HepG2 (cell line): ENCODE measurements around the gene DLAT. TPM values are rescaled to one million over a fixed set of nuclear protein-coding genes. Genes with fewer than 3 reads are reported as not detected.
"Not testable (repeated sequence)": the region's sequence is repeated elsewhere in the genome, so short reads cannot be mapped to it uniquely, and the experiment has no call there.

Experiments used
- ATAC-seq: fragments of 200-7000 bp; cut with Tn5 transposase; 3 replicates; pipeline ENCODE4 v1.9.1; 2020; ENCODE audit warnings: mild to moderate bottlenecking, moderate library complexity
- BruUV-seq: library from RNA; stranded (reverse); fragments of 400-500 nt; replicated peaks from 2 replicates; lab custom pipeline; 2021; lab: Mats Ljungman, UMichigan
- CTCF ChIA-PET: fragments of 300-600 bp; formaldehyde crosslinking; extraction: SDS; loops from one replicate; lab custom pipeline; 2021; ENCODE audit warnings: low total read pairs, inconsistent platforms, low intra/inter-chr PET ratio; lab: Yijun Ruan, JAX
- POLR2A ChIA-PET: fragments of 350-600 bp; sonication (Branson Sonifier 250); formaldehyde crosslinking; loops from one replicate; lab custom pipeline; 2020; ENCODE audit warnings: antibody characterized with exemption, inconsistent platforms; lab: Yijun Ruan, JAX
- DNase-seq: peaks from one replicate; pipeline ENCODE4 v3.0.0-alpha.2; 2015; ENCODE audit warnings: low spot score
- FAIRE-seq: peaks from 3 replicates; lab custom pipeline; 2011; peaks lifted over from hg19 to GRCh38; lab: Jason Lieb, UNC
- H2AFZ ChIP-seq: one replicate; pipeline ENCODE4 v1.6.1; 2011; ENCODE audit warnings: low read length, inconsistent platforms
- H3K27ac ChIP-seq: fragments of 300-600 bp; 3 replicates; pipeline ENCODE4 v1.8.0; 2011; ENCODE audit warnings: mixed run types, mild to moderate bottlenecking, mixed read lengths, low read length, inconsistent platforms; ENCODE audit not compliant: insufficient read depth; ENCODE audit errors: extremely low read length
- H3K27me3 ChIP-seq, 2 experiments: fragments of 200-600 bp in 1 of 2; 2 replicates in 1 of 2; 3 replicates in 1 of 2; pipeline versions ENCODE4 v1.6.0 to v1.8.0; 2011; ENCODE audit warnings: low read length in 2 of 2, mild to moderate bottlenecking in 2 of 2, moderate library complexity in 2 of 2, inconsistent platforms in 1 of 2; ENCODE audit not compliant: insufficient read depth in 2 of 2, control insufficient read depth in 1 of 2
- H3K36me3 ChIP-seq, 2 experiments: fragments of 200-600 bp in 1 of 2; replicated peaks in 1 of 2; 2 replicates in 1 of 2; 3 replicates in 1 of 2; pipeline versions ENCODE4 v1.5.1 to v1.8.0; 2011; ENCODE audit warnings: low read length in 2 of 2, inconsistent platforms in 1 of 2; ENCODE audit not compliant: insufficient read depth in 2 of 2, control insufficient read depth in 1 of 2
- H3K4me1 ChIP-seq: 2 replicates; pipeline ENCODE4 v1.5.1; 2012; ENCODE audit warnings: low read length, inconsistent platforms; ENCODE audit not compliant: insufficient read depth
- H3K4me2 ChIP-seq: 2 replicates; pipeline ENCODE4 v1.6.0; 2011; ENCODE audit warnings: low read depth, low read length, inconsistent platforms
- H3K4me3 ChIP-seq, 3 experiments: fragments of 200-600 bp in 1 of 3; sonication (generic), shearing (Covaris generic) in 1 of 3; replicated peaks in 1 of 3; 2 replicates each; pipeline ENCODE4 v1.5.1; 2011 to 2016; ENCODE audit warnings: low read length in 3 of 3, inconsistent platforms in 2 of 3, low read depth in 2 of 3, mild to moderate bottlenecking in 2 of 3, control low read depth in 1 of 3, mixed read lengths in 1 of 3; ENCODE audit not compliant: insufficient read depth in 1 of 3
- H3K79me2 ChIP-seq: one replicate; pipeline ENCODE4 v1.6.1; 2011; ENCODE audit warnings: low read length, inconsistent platforms; ENCODE audit not compliant: insufficient read depth
- H3K9ac ChIP-seq: 2 replicates; pipeline ENCODE4 v1.6.0; 2011; ENCODE audit warnings: mild to moderate bottlenecking, low read depth, low read length, inconsistent platforms; ENCODE audit not compliant: insufficient read depth
- H3K9me3 ChIP-seq: 2 replicates; pipeline ENCODE4 v1.5.1; 2012; ENCODE audit warnings: mild to moderate bottlenecking, low read length
- H4K20me1 ChIP-seq: 2 replicates; pipeline ENCODE4 v1.6.0; 2011; ENCODE audit warnings: inconsistent platforms, mild to moderate bottlenecking, low read length, moderate library complexity; ENCODE audit not compliant: insufficient read depth
- ATF1 ChIP-seq: IDR thresholded peaks from 2 replicates; pipeline ENCODE4 v1.6.1; 2016; ENCODE audit warnings: mild to moderate bottlenecking, control low read depth
- ATF2 ChIP-seq: sonication (generic); formaldehyde crosslinking; IDR thresholded peaks from 2 replicates; pipeline ENCODE4 v1.4.0; 2020; ENCODE audit warnings: missing genetic modification reagents
- SIX1 ChIP-seq: sonication (generic); formaldehyde crosslinking; IDR thresholded peaks from 2 replicates; pipeline ENCODE4 v1.4.0; 2020; ENCODE audit warnings: missing genetic modification reagents, borderline replicate concordance
- SMC3 ChIP-seq: IDR thresholded peaks from 2 replicates; pipeline ENCODE4 v1.6.1; 2011; ENCODE audit warnings: low read length, improper control_type of control experiment
- STAG1 ChIP-seq: sonication (generic); formaldehyde crosslinking; IDR thresholded peaks from 2 replicates; pipeline ENCODE4 v1.4.0; 2020; ENCODE audit warnings: missing genetic modification reagents
- ZNF235 ChIP-seq: sonication (generic); formaldehyde crosslinking; IDR thresholded peaks from 2 replicates; pipeline ENCODE4 v1.8.1; 2023; ENCODE audit warnings: mild to moderate bottlenecking, missing genetic modification reagents, borderline replicate concordance
- ZNF556 ChIP-seq: sonication (generic); formaldehyde crosslinking; IDR thresholded peaks from 2 replicates; pipeline ENCODE4 v1.4.0; 2020; ENCODE audit warnings: mild to moderate bottlenecking, missing genetic modification reagents, borderline replicate concordance
- ZNF652 ChIP-seq: IDR thresholded peaks from 2 replicates; pipeline ENCODE4 v1.6.1; 2016; ENCODE audit warnings: low read depth, borderline replicate concordance
- ZNF7 ChIP-seq: IDR thresholded peaks from 2 replicates; pipeline ENCODE4 v1.6.1; 2016; ENCODE audit warnings: missing biosample characterization, missing genetic modification reagents
- ZSCAN31 ChIP-seq: sonication (generic); formaldehyde crosslinking; IDR thresholded peaks from 2 replicates; pipeline ENCODE4 v1.5.0; 2020; ENCODE audit warnings: low read depth, mild to moderate bottlenecking, missing genetic modification reagents
- WGBS: methylation state at CpG from one replicate; pipeline ENCODE4 v1.1.6; 2017; ENCODE audit warnings: low lambda C conversion rate; 5-methylcytosine and 5-hydroxymethylcytosine counted together
- in situ Hi-C: cut with HindIII; loops from 2 replicates; pipeline ENCODE4 v1.10.0; 2017; ENCODE audit warnings: low pct_unique_long_range_greater_than_20kb; ENCODE audit not compliant: extremely low pct_ligation_motif_present
- intact Hi-C: fragments of 100-400 bp; cut with micrococcal nuclease; formaldehyde crosslinking; loops from one replicate; pipeline ENCODE4 v1.10.0; 2022; ENCODE audit not compliant: unreplicated experiment
- polyA plus RNA-seq, 8 experiments: library from polyadenylated mRNA; depleted of rRNA in 3 of 8; stranded (reverse) in 7 of 8; unstranded in 1 of 8; fragments of >200 nt; fragmentation: Illumina TruSeq in 4 of 8; extraction: Trizol in 4 of 8; gene quantifications; 2 replicates each; pipeline versions ENCODE4 v1.2.1 to v1.2.3, GENCODE V29; 2011 to 2016; ENCODE audit warnings: low read depth in 4 of 8, missing spikeins in 1 of 8, mixed read lengths in 1 of 8; ENCODE audit not compliant: insufficient read depth in 1 of 8
- total RNA-seq, 5 experiments: library from RNA; depleted of rRNA; stranded (reverse); fragments of >200 nt; fragmentation: Illumina TruSeq; extraction: Trizol; gene quantifications; 2 replicates each; pipeline ENCODE4 v1.2.3, GENCODE V29; 2016; ENCODE audit warnings: low read depth in 1 of 5
- TF ChIP-seq, protein P1 (sequence below): sonication (generic); formaldehyde crosslinking; IDR thresholded peaks from 2 replicates; pipeline ENCODE4 v1.5.0; 2020; ENCODE audit warnings: mild to moderate bottlenecking, missing genetic modification reagents, moderate library complexity
- TF ChIP-seq, protein P2 (sequence below): sonication (generic); formaldehyde crosslinking; conservative IDR thresholded peaks from 2 replicates; pipeline ENCODE4 v1.4.0; 2020; ENCODE audit warnings: missing genetic modification reagents

DLAT gene
- total and polyA plus RNA-seq, 2 of the 13 experiments (the other 11 are each of a cell fraction or from before 2014, with no cell fraction given), result 26.4 to 62.2 TPM

DNA sequence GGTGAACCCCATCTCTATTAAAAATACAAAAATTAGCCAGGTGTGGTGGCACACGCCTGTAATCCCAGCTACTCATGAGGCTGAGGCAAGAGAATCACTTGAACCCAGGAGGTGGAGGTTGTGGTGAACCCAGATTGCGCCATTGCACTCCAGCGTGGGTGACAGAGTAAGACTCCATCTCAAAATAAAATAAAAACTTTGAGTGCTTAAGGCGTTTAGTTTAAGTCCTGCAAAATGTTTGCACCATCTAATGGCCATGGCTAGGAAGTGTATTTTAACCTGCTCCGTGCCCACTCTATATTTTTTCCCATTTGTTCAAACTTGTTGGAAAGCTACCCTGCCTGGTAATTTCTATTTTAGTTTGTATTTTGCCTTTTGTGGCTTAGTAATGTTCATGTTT lies 28.5 kb upstream of the DLAT start:
- H4K20me1 ChIP-seq, H3K9ac ChIP-seq, H3K4me2 ChIP-seq, H3K4me3 ChIP-seq, intact Hi-C loops, H3K27me3 ChIP-seq, in situ Hi-C loops, H3K79me2 ChIP-seq, DNase-seq, H3K27ac ChIP-seq, H3K9me3 ChIP-seq, H2AFZ ChIP-seq, BruUV-seq, H3K4me1 ChIP-seq: not testable (repeated sequence)
- peak; percentile 58 for ATAC-seq
- TF ChIP-seq, protein P1, sequence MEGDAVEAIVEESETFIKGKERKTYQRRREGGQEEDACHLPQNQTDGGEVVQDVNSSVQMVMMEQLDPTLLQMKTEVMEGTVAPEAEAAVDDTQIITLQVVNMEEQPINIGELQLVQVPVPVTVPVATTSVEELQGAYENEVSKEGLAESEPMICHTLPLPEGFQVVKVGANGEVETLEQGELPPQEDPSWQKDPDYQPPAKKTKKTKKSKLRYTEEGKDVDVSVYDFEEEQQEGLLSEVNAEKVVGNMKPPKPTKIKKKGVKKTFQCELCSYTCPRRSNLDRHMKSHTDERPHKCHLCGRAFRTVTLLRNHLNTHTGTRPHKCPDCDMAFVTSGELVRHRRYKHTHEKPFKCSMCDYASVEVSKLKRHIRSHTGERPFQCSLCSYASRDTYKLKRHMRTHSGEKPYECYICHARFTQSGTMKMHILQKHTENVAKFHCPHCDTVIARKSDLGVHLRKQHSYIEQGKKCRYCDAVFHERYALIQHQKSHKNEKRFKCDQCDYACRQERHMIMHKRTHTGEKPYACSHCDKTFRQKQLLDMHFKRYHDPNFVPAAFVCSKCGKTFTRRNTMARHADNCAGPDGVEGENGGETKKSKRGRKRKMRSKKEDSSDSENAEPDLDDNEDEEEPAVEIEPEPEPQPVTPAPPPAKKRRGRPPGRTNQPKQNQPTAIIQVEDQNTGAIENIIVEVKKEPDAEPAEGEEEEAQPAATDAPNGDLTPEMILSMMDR (CRISPR knock-in tag), result peak; percentile 36; the same call in 1 of the 2 replicates
- TF ChIP-seq SMC3, result peak; percentile 19; the same call in 1 of the 2 replicates
- TF ChIP-seq STAG1 (CRISPR knock-in tag), result peak; percentile 51
- H3K36me3 ChIP-seq, result peaks cover 7 to 51% of the 10 kb centered on the region in 2 experiments
- POLR2A ChIA-PET, result interaction anchor here (1.4 kb wide), 1 partner anchor 14 kb away, joined by 5 read pairs; no protein-coding TSS in a partner anchor
- FAIRE-seq, result peak; percentile 49
- CTCF ChIA-PET, result interaction anchor here (0.6 to 0.7 kb wide), 2 partner anchors 21 to 22 kb away, joined by 3 read pairs; no protein-coding TSS in a partner anchor
- 85% methylated on average over 5 of the region's 5 CpGs for WGBS

GRCh38 chr11:111999111-111999510 lies 26.1 kb upstream of the DLAT start:
- Histone ChIP-seq H3K27ac (no peak overlapping the region), H3K27me3 (no peaks in the 10 kb centered on the region), H3K4me3 (no peak overlapping the region), H3K79me2 (no peaks in the 10 kb centered on the region), H3K4me1 (no peaks in the 10 kb centered on the region), H3K9ac (no peak overlapping the region), H2AFZ (no peak overlapping the region), H3K36me3 (peaks cover 5 to 37% of the 10 kb centered on the region in 2 experiments), H3K4me2 (no peak overlapping the region), H3K9me3 (no peaks in the 10 kb centered on the region), H4K20me1 (no peaks in the 10 kb centered on the region)
- intact Hi-C loops, result no loop called here
- BruUV-seq, result no TSS peak
- DNase-seq (no peak), FAIRE-seq (no peak), ATAC-seq (no peak)
- in situ Hi-C loops, result no loop called here
- ChIA-PET CTCF (no interaction called here), POLR2A (no interaction called here)
- no peak for TF ChIP-seq ATF2 (CRISPR knock-in tag)
- no peak for TF ChIP-seq ZNF7 (CRISPR knock-in tag)
- TF ChIP-seq ZNF235 (CRISPR knock-in tag), result no peak
- no peak for TF ChIP-seq ATF1 (CRISPR knock-in tag)
- no peak for TF ChIP-seq SIX1 (CRISPR knock-in tag)
- no peak for TF ChIP-seq ZSCAN31
- TF ChIP-seq ZNF556 (CRISPR knock-in tag), result no peak
- TF ChIP-seq, protein P2, sequence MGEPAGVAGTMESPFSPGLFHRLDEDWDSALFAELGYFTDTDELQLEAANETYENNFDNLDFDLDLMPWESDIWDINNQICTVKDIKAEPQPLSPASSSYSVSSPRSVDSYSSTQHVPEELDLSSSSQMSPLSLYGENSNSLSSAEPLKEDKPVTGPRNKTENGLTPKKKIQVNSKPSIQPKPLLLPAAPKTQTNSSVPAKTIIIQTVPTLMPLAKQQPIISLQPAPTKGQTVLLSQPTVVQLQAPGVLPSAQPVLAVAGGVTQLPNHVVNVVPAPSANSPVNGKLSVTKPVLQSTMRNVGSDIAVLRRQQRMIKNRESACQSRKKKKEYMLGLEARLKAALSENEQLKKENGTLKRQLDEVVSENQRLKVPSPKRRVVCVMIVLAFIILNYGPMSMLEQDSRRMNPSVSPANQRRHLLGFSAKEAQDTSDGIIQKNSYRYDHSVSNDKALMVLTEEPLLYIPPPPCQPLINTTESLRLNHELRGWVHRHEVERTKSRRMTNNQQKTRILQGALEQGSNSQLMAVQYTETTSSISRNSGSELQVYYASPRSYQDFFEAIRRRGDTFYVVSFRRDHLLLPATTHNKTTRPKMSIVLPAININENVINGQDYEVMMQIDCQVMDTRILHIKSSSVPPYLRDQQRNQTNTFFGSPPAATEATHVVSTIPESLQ (CRISPR knock-in tag), result no peak
- no peak for TF ChIP-seq ZNF652 (CRISPR knock-in tag)
